Large intestine (tissue), 3 donors: Measurements from ENCODE around the gene JMJD7. TPM values are rescaled to one million over a fixed set of nuclear protein-coding genes. Genes with fewer than 3 reads are reported as not detected.

Experiments used
- DNase-seq, 2 donors: peaks; one replicate each; pipeline versions ENCODE4 v3.0.0 to v3.0.0-alpha.2; 2013
- H3K27ac ChIP-seq: one replicate; pipeline ENCODE4 v1.5.1; 2013; ENCODE audit warnings: low read length
- H3K27me3 ChIP-seq: 2 replicates; pipeline ENCODE4 v1.6.1; 2013; ENCODE audit warnings: low read length; ENCODE audit not compliant: control insufficient read depth, insufficient read depth
- H3K36me3 ChIP-seq: 2 replicates; pipeline ENCODE4 v1.6.1; 2013; ENCODE audit warnings: low read length; ENCODE audit not compliant: control insufficient read depth, insufficient read depth
- H3K4me1 ChIP-seq: one replicate; pipeline ENCODE4 v1.6.1; 2013; ENCODE audit warnings: low read length; ENCODE audit not compliant: control insufficient read depth, insufficient read depth
- H3K4me3 ChIP-seq: one replicate; pipeline ENCODE4 v1.5.1; 2013; ENCODE audit warnings: low read length
- H3K9me3 ChIP-seq: one replicate; pipeline ENCODE4 v1.6.1; 2013; ENCODE audit warnings: mild to moderate bottlenecking, low read depth, low read length, moderate library complexity; ENCODE audit not compliant: control insufficient read depth
- WGBS: methylation state at CpG from one replicate; pipeline ENCODE4 v1.1.5; 2013; ENCODE audit warnings: low lambda C conversion rate; ENCODE audit not compliant: insufficient coverage; 5-methylcytosine and 5-hydroxymethylcytosine counted together
- polyA plus RNA-seq: library from polyadenylated mRNA; unstranded; fragments of 120-200 nt; gene quantifications from one replicate; pipeline ENCODE4 v1.2.1, GENCODE V29; 2013

JMJD7 gene
- polyA plus RNA-seq, 1 donor, result 10.2 TPM

DNA sequence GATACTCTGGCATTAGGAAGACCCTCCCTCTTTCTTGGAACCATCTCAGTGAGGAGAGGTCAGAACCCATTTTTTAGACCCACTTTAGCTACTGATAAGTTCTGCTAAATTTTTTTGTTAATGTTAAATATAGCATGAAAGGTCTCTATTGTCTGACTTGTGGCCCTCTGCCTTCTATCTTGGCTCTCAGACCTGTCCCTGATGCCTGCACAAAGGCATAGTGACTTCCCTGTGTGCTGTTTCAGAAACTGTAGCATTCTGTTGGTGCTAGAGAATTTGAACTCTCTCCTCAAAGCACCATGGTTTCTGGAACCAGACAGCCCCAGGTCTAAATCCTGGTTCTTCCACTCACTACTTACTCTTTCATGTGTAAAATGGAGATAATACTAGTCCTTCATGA lies 38.2 kb upstream of the JMJD7 start:
- no peak overlapping the region for H3K4me3 ChIP-seq
- H3K27me3 ChIP-seq, result no peaks in the 10 kb centered on the region
- DNase-seq, result no peak
- peaks cover 3% of the 10 kb centered on the region for H3K36me3 ChIP-seq
- peak overlapping the region; percentile 91 for H3K27ac ChIP-seq
- H3K4me1 ChIP-seq, result peaks cover 49% of the 10 kb centered on the region
- no peaks in the 10 kb centered on the region for H3K9me3 ChIP-seq

DNA sequence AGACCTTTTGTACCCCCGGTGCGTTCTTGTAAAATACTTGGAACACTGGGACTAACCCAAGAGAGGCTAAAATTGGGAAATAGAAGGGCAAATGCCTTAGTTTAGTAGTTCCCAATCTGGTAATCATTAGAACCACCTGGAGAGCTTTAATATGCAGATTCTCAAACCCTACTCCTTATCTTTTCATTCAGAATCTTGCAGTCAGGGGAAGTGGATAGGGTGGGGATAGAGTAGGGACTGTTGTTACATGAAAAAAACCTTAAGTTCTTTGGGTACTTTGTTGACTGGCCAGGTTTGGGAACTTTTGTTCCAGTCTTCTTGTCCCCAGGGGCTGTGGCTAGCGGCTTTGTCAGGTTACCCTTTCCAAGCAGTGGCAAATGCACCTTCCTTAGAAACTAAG lies 37.7 kb upstream of the JMJD7 start:
- WGBS, result no CpG with 5 or more reads among the region's 3 CpGs
- Histone ChIP-seq H3K9me3 (no peaks in the 10 kb centered on the region), H3K27ac (peak overlapping the region; percentile 91), H3K36me3 (peaks cover 3% of the 10 kb centered on the region), H3K4me3 (no peak overlapping the region), H3K27me3 (no peaks in the 10 kb centered on the region), H3K4me1 (peaks cover 50% of the 10 kb centered on the region)
- DNase-seq, result no peak

DNA sequence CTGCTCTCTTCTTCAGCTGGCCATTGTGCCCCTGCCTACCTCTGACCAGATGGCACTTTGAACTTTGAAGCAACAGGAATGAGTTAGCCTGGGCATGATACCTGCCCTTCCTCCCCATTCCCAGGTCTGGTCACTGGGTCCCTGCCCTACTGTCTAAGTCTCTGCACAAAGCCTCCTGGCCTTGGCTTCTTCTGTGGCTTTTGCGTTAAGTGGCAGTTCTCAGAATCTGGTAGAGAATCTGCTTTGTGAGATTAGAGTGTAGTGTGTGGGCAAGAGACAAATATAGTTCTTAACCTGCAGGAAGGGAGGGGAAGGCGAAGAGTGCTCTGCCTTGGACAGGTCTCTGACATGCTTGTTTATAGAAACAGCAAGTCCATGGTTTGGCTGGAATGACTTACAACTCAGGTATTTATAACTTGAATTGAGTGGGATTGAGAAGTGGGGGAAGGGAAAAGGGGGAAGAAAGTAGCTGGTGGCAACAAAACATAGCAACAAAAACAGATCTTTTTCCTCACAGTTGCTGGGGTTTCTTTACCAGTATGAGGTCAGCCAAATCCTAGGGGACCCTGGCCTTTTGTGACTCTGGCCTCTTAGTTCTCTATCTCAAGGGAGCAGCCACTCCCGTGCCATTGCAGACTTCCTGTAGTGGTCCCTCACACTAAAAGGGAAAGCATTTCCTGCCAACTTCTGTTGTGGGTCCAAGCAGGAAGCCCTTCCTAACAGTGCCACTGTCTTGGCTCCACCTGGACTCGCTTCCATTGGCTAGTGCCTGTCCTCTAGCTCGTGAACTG lies 36.9 kb upstream of the JMJD7 start:
- H3K4me1 ChIP-seq, result peaks cover 55% of the 10 kb centered on the region
- WGBS, result no CpG with 5 or more reads among the region's 5 CpGs
- H3K27ac ChIP-seq, result peak overlapping the region; percentile 91
- H3K9me3 ChIP-seq, result no peaks in the 10 kb centered on the region
- H3K4me3 ChIP-seq, result no peak overlapping the region
- DNase-seq, result peak; percentile 67 to 84
- H3K27me3 ChIP-seq, result no peaks in the 10 kb centered on the region
- peaks cover 3% of the 10 kb centered on the region for H3K36me3 ChIP-seq

DNA sequence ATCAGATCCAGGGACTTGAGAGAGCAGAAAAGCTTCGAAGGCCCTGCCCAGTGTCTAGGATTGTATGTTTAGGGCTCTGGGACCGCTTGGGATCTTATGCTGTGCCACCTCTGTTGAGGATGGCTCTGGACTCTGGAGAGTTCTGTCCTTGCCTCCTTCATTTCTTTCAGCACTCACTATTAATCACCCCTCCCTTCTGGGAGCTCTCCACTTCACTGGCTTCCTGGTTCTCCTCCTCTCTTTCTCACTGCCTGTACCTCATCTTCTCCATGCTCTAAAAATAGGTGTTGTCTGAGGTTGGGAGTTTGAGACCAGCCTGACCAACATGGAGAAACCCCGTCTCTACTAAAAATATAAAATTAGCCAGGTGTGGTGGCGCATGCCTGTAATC lies 36.4 kb upstream of the JMJD7 start:
- H3K27ac ChIP-seq, result peak overlapping the region; percentile 91
- no peaks in the 10 kb centered on the region for H3K27me3 ChIP-seq
- peaks cover 3% of the 10 kb centered on the region for H3K36me3 ChIP-seq
- H3K9me3 ChIP-seq, result no peaks in the 10 kb centered on the region
- no peak for DNase-seq
- H3K4me1 ChIP-seq, result peaks cover 61% of the 10 kb centered on the region
- WGBS, result no CpG with 5 or more reads among the region's 4 CpGs
- H3K4me3 ChIP-seq, result no peak overlapping the region

DNA sequence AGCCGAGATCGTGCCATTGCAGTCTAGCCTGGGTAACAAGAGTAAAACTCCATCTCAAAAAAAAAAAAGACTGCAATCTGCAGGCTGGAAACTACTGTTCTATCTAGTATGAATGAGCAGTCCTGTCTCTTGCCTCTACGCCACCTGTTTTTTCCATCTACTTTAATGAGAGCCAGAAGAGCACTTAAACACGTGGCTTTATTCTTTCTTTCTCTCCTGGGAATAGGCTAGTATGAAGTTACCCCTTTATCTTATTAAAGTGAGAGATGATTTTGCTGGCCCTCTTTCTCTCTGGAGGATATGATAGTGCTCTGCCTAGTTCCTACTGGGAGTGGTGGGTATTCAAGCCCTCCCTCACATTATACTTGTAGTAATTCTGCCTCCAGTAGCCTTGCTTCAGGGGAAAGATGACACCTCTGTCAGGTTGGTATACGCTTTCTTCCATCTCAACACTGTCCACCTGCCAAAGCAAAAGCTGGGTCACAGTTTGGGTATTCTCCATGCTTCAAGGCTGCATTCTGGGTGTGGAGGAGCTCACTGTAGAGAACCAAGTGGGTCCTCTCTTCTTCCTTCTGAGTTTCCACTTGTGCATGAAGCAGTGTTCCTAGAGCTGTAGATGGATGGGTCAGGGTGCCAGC lies 35.8 kb upstream of the JMJD7 start:
- Histone ChIP-seq H3K4me3 (no peak overlapping the region), H3K27ac (peak overlapping the region; percentile 91), H3K9me3 (no peaks in the 10 kb centered on the region), H3K36me3 (peaks cover 3% of the 10 kb centered on the region), H3K4me1 (peaks cover 65% of the 10 kb centered on the region), H3K27me3 (no peaks in the 10 kb centered on the region)
- no CpG with 5 or more reads among the region's 5 CpGs for WGBS
- no peak for DNase-seq

DNA sequence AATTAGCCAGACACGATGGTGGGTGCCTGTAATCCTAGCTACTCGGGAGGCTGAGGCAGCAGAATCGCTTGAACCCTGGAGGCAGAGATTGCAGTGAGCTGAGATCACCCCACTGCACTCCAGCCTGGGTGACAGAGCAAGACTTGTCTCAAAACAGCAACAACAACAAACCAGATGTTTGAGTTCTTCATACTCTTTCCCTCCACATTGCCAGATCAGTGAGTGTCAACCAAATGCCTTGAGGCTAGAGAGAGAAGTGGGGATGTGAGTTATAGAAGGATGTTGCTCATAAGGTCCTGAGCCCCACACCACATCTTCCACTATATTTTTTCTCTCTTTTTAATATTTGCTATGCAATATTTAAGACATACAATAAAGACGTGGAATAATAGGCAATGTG lies 33.8 kb upstream of the JMJD7 start:
- Histone ChIP-seq H3K27me3 (no peaks in the 10 kb centered on the region), H3K9me3 (no peaks in the 10 kb centered on the region), H3K36me3 (peaks cover 7% of the 10 kb centered on the region), H3K4me3 (no peak overlapping the region), H3K4me1 (peaks cover 53% of the 10 kb centered on the region), H3K27ac (no peak overlapping the region)
- no peak for DNase-seq
- 100% methylated on average over 1 of the region's 4 CpGs for WGBS

DNA sequence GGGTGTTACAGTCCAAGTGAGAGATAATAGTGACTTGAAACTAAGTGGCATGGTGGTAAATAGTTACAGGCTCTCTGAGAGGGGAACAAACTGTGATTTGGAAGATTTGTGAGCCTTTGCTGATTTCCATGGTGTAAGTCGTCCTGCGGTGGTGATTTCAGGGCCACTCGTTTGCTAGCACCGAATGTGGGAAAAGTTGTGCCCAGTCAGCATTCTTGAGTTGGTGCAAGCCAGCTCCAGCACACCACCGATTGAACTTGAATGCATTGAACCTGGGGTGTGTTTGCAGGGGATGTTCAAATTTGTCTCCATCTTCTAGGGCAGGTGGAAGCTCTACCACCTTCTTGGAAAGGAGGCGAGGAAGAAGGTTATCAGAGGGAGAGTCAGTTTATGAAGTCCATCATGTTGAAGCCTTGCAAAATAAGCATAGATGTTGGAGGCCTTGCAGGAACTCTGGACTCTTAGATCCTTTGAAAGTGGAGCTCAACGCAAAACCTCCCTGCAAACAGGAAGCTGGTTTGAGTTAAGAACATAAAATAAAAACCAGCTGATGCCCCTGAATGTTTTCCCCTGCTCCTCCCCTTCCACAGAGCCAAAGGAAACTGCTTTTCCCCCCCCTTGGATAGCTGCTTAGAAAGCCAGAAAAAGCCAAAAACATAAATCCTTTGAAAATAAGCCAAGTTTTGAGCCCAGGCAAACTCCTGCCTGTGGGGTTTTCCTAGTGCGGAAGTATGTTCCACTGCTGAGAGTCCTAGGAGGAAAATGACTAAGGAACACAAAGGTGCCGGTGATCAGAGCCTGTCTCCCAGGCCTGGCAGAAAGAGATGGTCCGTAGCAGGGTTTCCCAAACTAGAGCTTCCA lies 31.7 kb upstream of the JMJD7 start:
- H3K4me1 ChIP-seq, result peaks cover 37% of the 10 kb centered on the region
- no peaks in the 10 kb centered on the region for H3K9me3 ChIP-seq
- DNase-seq, result peak in 1 of 2 donors; percentile 72
- peak overlapping the region; percentile 77 for H3K27ac ChIP-seq
- WGBS, result 70% methylated on average over 2 of the region's 10 CpGs
- peaks cover 22% of the 10 kb centered on the region for H3K36me3 ChIP-seq
- H3K27me3 ChIP-seq, result no peaks in the 10 kb centered on the region
- H3K4me3 ChIP-seq, result no peak overlapping the region

DNA sequence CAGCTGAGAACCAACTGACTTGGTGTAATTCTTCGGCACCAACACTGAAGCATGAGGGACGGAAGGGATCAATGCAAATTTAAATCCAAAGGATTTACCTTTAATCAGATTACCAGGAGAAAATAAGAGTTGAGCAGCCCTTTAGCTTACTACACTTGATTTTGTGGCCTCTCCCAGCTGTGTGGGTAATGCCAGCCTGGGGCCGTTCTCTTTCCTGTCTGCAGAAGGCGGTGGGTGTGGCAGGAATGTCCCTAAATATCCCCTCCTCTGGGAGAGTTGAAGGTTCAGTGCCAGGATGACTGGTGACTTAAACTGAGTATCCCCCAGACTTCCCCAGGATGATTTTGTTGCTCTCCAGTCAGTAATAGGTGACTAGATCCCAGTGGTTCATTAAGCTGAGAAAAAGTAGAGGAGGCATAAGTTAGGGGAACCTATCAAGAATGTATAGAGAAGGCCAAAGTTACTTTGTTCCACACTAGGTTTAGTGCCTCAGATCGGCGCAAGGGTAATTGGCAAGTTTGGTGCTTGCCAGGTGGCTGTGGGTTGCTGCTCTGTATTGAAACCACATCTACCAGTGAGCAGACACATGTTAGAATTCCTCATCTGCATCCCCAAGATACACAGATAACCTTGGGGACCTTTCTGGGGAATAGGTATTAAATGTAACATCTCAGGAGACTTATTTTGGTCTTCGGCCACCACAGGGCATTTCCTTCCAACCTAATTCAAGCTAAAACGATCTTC lies 30.5 kb upstream of the JMJD7 start:
- Histone ChIP-seq H3K4me3 (no peak overlapping the region), H3K27me3 (no peaks in the 10 kb centered on the region), H3K9me3 (no peaks in the 10 kb centered on the region), H3K27ac (no peak overlapping the region), H3K36me3 (peaks cover 22% of the 10 kb centered on the region), H3K4me1 (peaks cover 25% of the 10 kb centered on the region)
- no peak for DNase-seq
- WGBS, result no CpG with 5 or more reads among the region's 8 CpGs

DNA sequence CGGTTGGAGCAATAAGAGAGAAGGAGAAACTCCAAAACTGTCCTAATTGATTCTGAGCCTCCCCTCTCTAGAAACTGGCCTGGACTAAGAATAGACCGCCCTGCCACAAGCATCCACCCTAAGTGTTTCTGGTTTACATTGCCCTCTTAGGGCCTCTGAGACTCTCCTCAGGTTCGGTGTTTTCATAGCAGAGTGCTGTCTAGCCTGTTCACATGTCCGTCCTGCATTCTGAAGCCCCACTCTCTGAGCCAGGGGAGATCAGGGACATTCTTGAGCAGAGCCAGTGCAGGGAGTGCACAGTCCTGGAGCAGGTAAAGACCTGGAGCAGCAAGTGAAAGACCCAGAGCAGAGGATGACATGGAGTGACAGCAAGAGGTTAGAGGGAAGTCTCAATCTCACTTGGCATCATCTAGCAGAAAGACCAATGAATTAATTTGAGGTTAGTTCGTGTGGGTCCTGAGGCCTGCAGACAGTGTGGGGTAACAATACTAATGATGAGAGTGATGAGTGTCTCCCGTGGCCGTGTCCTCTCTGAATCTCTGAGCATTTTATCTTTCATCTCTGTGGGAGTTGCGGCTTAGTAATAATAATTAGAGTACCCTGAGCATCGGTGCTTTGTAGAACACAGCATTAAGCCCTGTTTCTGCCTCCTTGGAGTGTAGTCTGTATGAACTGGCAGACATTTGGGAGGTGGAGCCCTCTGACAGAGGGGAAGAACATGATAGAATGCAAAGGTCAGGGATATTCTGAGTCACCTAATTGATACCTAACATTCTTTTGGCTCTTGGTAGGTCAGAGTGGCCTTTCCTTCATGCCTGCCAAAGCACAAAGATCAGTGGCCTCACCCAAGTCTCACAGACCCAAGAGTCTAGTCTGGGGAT lies 29.0 kb upstream of the JMJD7 start:
- no CpG with 5 or more reads among the region's 9 CpGs for WGBS
- H3K27ac ChIP-seq, result no peak overlapping the region
- peaks cover 20% of the 10 kb centered on the region for H3K36me3 ChIP-seq
- H3K27me3 ChIP-seq, result no peaks in the 10 kb centered on the region
- peaks cover 24% of the 10 kb centered on the region for H3K4me1 ChIP-seq
- no peak overlapping the region for H3K4me3 ChIP-seq
- DNase-seq, result no peak
- H3K9me3 ChIP-seq, result no peaks in the 10 kb centered on the region
